Panc1 (cell line): ENCODE data around the gene LGALS12. TPM values are rescaled to one million over a fixed set of nuclear protein-coding genes. Genes with fewer than 3 reads are reported as not detected.

Source experiments
- ATAC-seq: fragments of 200-7000 bp; cut with Tn5 transposase; 2 replicates; pipeline ENCODE4 v1.9.1; 2020; ENCODE audit warnings: mild to moderate bottlenecking, moderate library complexity
- BruUV-seq: library from RNA; stranded (reverse); fragments of 400-500 nt; replicated peaks from 2 replicates; lab custom pipeline; 2021; lab: Mats Ljungman, UMichigan
- CTCF ChIA-PET: fragments of 300-600 bp; sonication (Branson Sonifier 250); formaldehyde crosslinking; loops from one replicate; lab custom pipeline; 2022; ENCODE audit warnings: antibody characterized with exemption; lab: Charles Lee
- POLR2A ChIA-PET: fragments of 300-600 bp; sonication (Branson Sonifier 250); formaldehyde crosslinking; loops from one replicate; lab custom pipeline; 2022; ENCODE audit warnings: antibody characterized with exemption; lab: Charles Lee
- DNase-seq: peaks from one replicate; pipeline ENCODE4 v3.0.0-alpha.2; 2010; ENCODE audit warnings: low read depth, low spot score
- H3K27ac ChIP-seq: 2 replicates; pipeline ENCODE4 v1.5.1; 2011; ENCODE audit warnings: mild to moderate bottlenecking, low read length, inconsistent platforms
- H3K27me3 ChIP-seq: fragments of 200-500 bp; sonication (Bioruptor generic); 2 replicates; pipeline ENCODE4 v1.6.0; 2014; ENCODE audit warnings: low read length, inconsistent platforms; ENCODE audit not compliant: control insufficient read depth, insufficient read depth
- H3K36me3 ChIP-seq: fragments of 200-500 bp; sonication (Bioruptor generic); 2 replicates; pipeline ENCODE4 v1.5.1; 2014; ENCODE audit warnings: inconsistent platforms, mild to moderate bottlenecking, low read length, moderate library complexity; ENCODE audit not compliant: control insufficient read depth, insufficient read depth
- H3K4me1 ChIP-seq: 2 replicates; pipeline ENCODE4 v1.5.1; 2011; ENCODE audit warnings: inconsistent platforms, mild to moderate bottlenecking, low read length, moderate library complexity; ENCODE audit not compliant: control insufficient read depth, insufficient read depth
- H3K4me3 ChIP-seq, 2 experiments: 2 replicates each; pipeline ENCODE4 v1.5.1; 2011 to 2012; ENCODE audit warnings: low read depth in 2 of 2, low read length in 2 of 2, mild to moderate bottlenecking in 2 of 2, inconsistent platforms in 1 of 2, moderate library complexity in 1 of 2
- H3K9me3 ChIP-seq: fragments of 200-500 bp; sonication (Bioruptor generic); 2 replicates; pipeline ENCODE4 v1.5.1; 2014; ENCODE audit warnings: low read depth, mild to moderate bottlenecking, inconsistent platforms, low read length, moderate library complexity; ENCODE audit not compliant: control insufficient read depth, insufficient read depth
- CTCF ChIP-seq: fragments of 450-650 bp; IDR thresholded peaks from 2 replicates; pipeline ENCODE4 v1.5.1; 2017; ENCODE audit warnings: mild to moderate bottlenecking
- POLR2AphosphoS5 ChIP-seq: IDR thresholded peaks from 2 replicates; pipeline ENCODE4 v1.6.1; 2012; ENCODE audit warnings: mild to moderate bottlenecking, low read depth, low read length, moderate library complexity
- REST ChIP-seq, 2 experiments: IDR thresholded peaks; 2 replicates each; pipeline ENCODE4 v1.6.1; 2011 to 2012; ENCODE audit warnings: low read depth in 2 of 2, control low read depth in 1 of 2, low read length in 1 of 2, mild to moderate bottlenecking in 1 of 2, moderate library complexity in 1 of 2; ENCODE audit not compliant: insufficient read depth in 1 of 2
- SIN3A ChIP-seq: IDR thresholded peaks from 2 replicates; pipeline ENCODE4 v1.6.1; 2012; ENCODE audit warnings: low read depth, mild to moderate bottlenecking, low read length, moderate library complexity, borderline replicate concordance; ENCODE audit not compliant: insufficient read depth
- TCF7L2 ChIP-seq: IDR thresholded peaks from 2 replicates; pipeline ENCODE4 v1.6.1; 2011; ENCODE audit warnings: mild to moderate bottlenecking, low read depth, low read length, inconsistent platforms
- in situ Hi-C: cut with HindIII; loops from 2 replicates; pipeline ENCODE4 v1.10.0; 2016; ENCODE audit warnings: low sequenced_read_pairs, low pct_unique_long_range_greater_than_20kb
- intact Hi-C: fragments of 100-400 bp; cut with micrococcal nuclease; formaldehyde crosslinking; loops from one replicate; pipeline ENCODE4 v1.10.0; 2022; ENCODE audit not compliant: unreplicated experiment
- total RNA-seq: library from RNA; stranded (reverse); gene quantifications from one replicate; pipeline ENCODE4 v1.2.1, GENCODE V29; 2021; ENCODE audit not compliant: unreplicated experiment

The LGALS12 gene
- total RNA-seq, 1 experiment from 2014 or later = not detected

DNA sequence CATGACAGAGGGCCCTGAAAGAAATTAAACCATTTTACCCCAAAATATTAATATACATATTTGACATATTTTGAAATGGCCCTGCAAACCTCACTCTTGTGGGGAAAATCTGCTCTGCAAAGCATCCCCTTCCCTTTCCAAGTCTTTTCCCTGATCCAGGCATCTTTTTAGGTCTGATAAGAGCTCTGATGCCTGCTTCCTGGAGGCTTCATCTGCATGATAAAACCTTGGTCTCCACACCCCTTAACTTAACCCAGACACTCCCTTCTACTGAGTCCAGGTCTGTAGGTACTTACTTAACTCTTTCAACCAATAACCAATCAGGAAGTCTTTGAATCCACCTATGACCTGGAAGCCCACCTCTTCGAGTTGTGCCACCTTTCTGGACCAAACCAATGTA lies 1.8 kb upstream of the LGALS12 start:
- ATAC-seq (no peak), DNase-seq (no peak)
- intact Hi-C loops (no loop called here), in situ Hi-C loops (no loop called here)
- Histone ChIP-seq H3K4me3 (no peak overlapping the region), H3K27ac (no peak overlapping the region), H3K27me3 (no peaks in the 10 kb centered on the region), H3K36me3 (no peaks in the 10 kb centered on the region), H3K9me3 (peaks cover 6% of the 10 kb centered on the region; the same call in 1 of the 2 replicates), H3K4me1 (no peaks in the 10 kb centered on the region)
- TF ChIP-seq REST (IDR thresholded peaks at IDR 0.05; ENCODE audit: insufficient read depth in 1 of 2, low read depth in 2 of 2, low read length in 1 of 2) (no peak), CTCF (no peak), TCF7L2 (no peak), POLR2AphosphoS5 (no peak), SIN3A (no peak)
- CTCF ChIA-PET = no interaction called here
- POLR2A ChIA-PET = no interaction called here
- no TSS peak for BruUV-seq

DNA sequence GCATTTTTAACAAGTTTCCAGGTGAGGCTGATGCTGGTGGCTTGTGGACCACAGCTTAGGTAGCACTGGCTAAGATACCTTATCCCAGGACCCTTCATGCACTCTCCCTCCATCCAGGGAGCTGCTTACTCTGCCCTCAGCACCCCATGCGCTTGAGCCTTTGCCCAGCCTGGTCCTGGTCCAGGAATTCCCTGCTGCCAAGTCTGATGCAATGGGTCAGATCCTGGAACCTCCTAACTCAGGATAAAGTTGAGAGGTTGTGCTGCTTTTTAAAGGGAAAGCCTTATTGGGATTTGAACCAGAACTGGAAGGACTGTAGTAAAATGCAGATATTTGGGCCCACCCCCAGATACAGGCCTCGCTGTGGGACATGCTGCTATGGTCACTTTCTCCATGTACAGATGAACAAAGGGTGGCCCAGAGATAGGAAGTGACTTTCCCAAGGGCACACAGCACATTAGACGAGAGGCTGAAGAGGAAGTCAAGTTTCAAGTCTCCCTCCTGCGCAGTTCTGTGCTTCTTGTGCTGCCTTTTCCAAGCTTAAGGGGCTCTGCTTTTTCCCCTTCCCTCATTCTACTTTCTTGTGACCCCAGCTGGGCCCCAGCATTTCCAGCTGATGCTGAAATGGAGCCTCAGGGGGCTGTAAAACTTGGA lies 824 bp upstream of the LGALS12 start:
- TF ChIP-seq CTCF (no peak), SIN3A (no peak), REST (IDR thresholded peaks at IDR 0.05; ENCODE audit: insufficient read depth in 1 of 2, low read depth in 2 of 2, low read length in 1 of 2) (no peak), POLR2AphosphoS5 (no peak), TCF7L2 (no peak)
- no peak for ATAC-seq
- no TSS peak for BruUV-seq

More for the DNA sequence above, 824 bp upstream of the LGALS12 start:
- POLR2A ChIA-PET = no interaction called here
- peaks cover 2% of the 10 kb centered on the region; the same call in 1 of the 2 replicates for H3K9me3 ChIP-seq
- in situ Hi-C loops = no loop called here
- H3K27me3 ChIP-seq = no peaks in the 10 kb centered on the region
- no peak overlapping the region for H3K4me3 ChIP-seq
- intact Hi-C loops = no loop called here
- H3K27ac ChIP-seq = no peak overlapping the region
- no peaks in the 10 kb centered on the region for H3K4me1 ChIP-seq
- no peak for DNase-seq
- CTCF ChIA-PET = no interaction called here
- no peaks in the 10 kb centered on the region for H3K36me3 ChIP-seq
